HG02970 (cell line): ENCODE results near the gene LAMTOR4.
"Not testable (repeated sequence)": the region's sequence is repeated elsewhere in the genome, so short reads cannot be mapped to it uniquely, and the experiment has no call there.

ENCODE experiments used
- ATAC-seq: cut with Tn5 transposase; IDR thresholded peaks from one replicate; pipeline ENCODE4 v1.9.1; 2021; ENCODE audit warnings: mild to moderate bottlenecking, moderate library complexity, moderate number of reproducible peaks; ENCODE audit not compliant: unreplicated experiment, low FRiP score

LAMTOR4 gene

GRCh38 chr7:100169147-100169850 is 20.6 kb downstream of the LAMTOR4 start:
- ATAC-seq, result no peak

- no peak for ATAC-seq
Observed at GRCh38 chr7:100170101-100170897, 21.6 kb downstream of the LAMTOR4 start.

- ATAC-seq, result no peak
Observed at GRCh38 chr7:100171087-100171681, 22.5 kb downstream of the LAMTOR4 start.

GRCh38 chr7:100171840-100172239 is 23.1 kb downstream of the LAMTOR4 start:
- no peak for ATAC-seq

GRCh38 chr7:100173806-100174495 is 25.2 kb downstream of the LAMTOR4 start:
- no peak for ATAC-seq

- ATAC-seq, result no peak
Observed at GRCh38 chr7:100174582-100174981, 25.9 kb downstream of the LAMTOR4 start.

GRCh38 chr7:100175296-100175935 is 26.7 kb downstream of the LAMTOR4 start:
- no peak for ATAC-seq

GRCh38 chr7:100176096-100177044 is 27.7 kb downstream of the LAMTOR4 start:
- ATAC-seq, result no peak

- ATAC-seq, result peak; percentile 69
Observed at GRCh38 chr7:100177045-100178001, 28.6 kb downstream of the LAMTOR4 start, which contains the start of the genes GPC2 and STAG3. GPC2 (minus strand) TSS chr7:100177381; CDS start chr7:100177199, 182 bp downstream. STAG3 (plus strand) TSS chr7:100177918; CDS start chr7:100180557, 2,639 bp downstream.

- not testable (repeated sequence) for ATAC-seq
Observed at GRCh38 chr7:100180084-100180483, 31.4 kb downstream of the LAMTOR4 start.

GRCh38 chr7:100182616-100183015 is 33.9 kb downstream of the LAMTOR4 start:
- not testable (repeated sequence) for ATAC-seq

- ATAC-seq, result not testable (repeated sequence)
Observed at GRCh38 chr7:100183090-100183489, 34.4 kb downstream of the LAMTOR4 start.

- ATAC-seq, result no peak
Observed at GRCh38 chr7:100185726-100186125, 37.0 kb downstream of the LAMTOR4 start.

- ATAC-seq, result no peak
Observed at GRCh38 chr7:100189061-100189460, 40.3 kb downstream of the LAMTOR4 start.

GRCh38 chr7:100190048-100190711 is 41.5 kb downstream of the LAMTOR4 start:
- no peak for ATAC-seq

GRCh38 chr7:100191775-100192174 is 43.1 kb downstream of the LAMTOR4 start:
- no peak for ATAC-seq

GRCh38 chr7:100192281-100192862 is 43.7 kb downstream of the LAMTOR4 start:
- ATAC-seq, result not testable (repeated sequence)
